GM23338 (cell line): ENCODE results near the gene CERT1. TPM values are rescaled to one million over a fixed set of nuclear protein-coding genes. Genes with fewer than 3 reads are reported as not detected.

Source experiments
- ATAC-seq: fragments of 200-7000 bp; cut with Tn5 transposase; 3 replicates; pipeline ENCODE4 v1.9.1; 2020
- DNase-seq: peaks from one replicate; pipeline ENCODE4 v3.0.0-alpha.2; 2015; ENCODE audit warnings: low spot score
- H2AFZ ChIP-seq: fragments of 200-600 bp; sonication (generic); 2 replicates; pipeline ENCODE4 v1.8.0; 2016; ENCODE audit warnings: antibody characterized with exemption, mild to moderate bottlenecking, moderate library complexity
- H3F3A ChIP-seq: fragments of 200-600 bp; sonication (generic); replicated peaks from 2 replicates; pipeline ENCODE4 v1.8.0; 2017; ENCODE audit warnings: antibody characterized with exemption, mixed run types, low read depth
- H3K27ac ChIP-seq: fragments of 200-600 bp; sonication (generic); 2 replicates; pipeline ENCODE4 v1.6.1; 2016; ENCODE audit warnings: low read depth
- H3K27me3 ChIP-seq: fragments of 200-600 bp; sonication (generic); 2 replicates; pipeline ENCODE4 v1.8.0; 2016; ENCODE audit warnings: mild to moderate bottlenecking, mixed run types, moderate library complexity; ENCODE audit not compliant: insufficient read depth
- H3K36me3 ChIP-seq: fragments of 200-600 bp; sonication (generic); 2 replicates; pipeline ENCODE4 v1.8.0; 2016; ENCODE audit warnings: mild to moderate bottlenecking; ENCODE audit not compliant: insufficient read depth
- H3K4me1 ChIP-seq: fragments of 200-600 bp; sonication (generic); 2 replicates; pipeline ENCODE4 v1.8.0; 2016; ENCODE audit warnings: mild to moderate bottlenecking, moderate library complexity; ENCODE audit not compliant: insufficient read depth
- H3K4me2 ChIP-seq: fragments of 200-600 bp; sonication (generic); 2 replicates; pipeline ENCODE4 v1.7.1; 2017; ENCODE audit warnings: mixed run types
- H3K4me3 ChIP-seq: fragments of 200-600 bp; sonication (generic); 2 replicates; pipeline ENCODE4 v1.6.1; 2016; ENCODE audit warnings: mixed run types
- H3K79me2 ChIP-seq: fragments of 200-600 bp; sonication (generic); replicated peaks from 2 replicates; pipeline ENCODE4 v1.8.0; 2017; ENCODE audit warnings: mild to moderate bottlenecking; ENCODE audit not compliant: insufficient read depth
- H3K9me2 ChIP-seq: fragments of 200-600 bp; sonication (generic); 2 replicates; pipeline ENCODE4 v1.8.0; 2017; ENCODE audit not compliant: insufficient read depth
- H4K20me1 ChIP-seq: fragments of 200-600 bp; sonication (generic); replicated peaks from 2 replicates; pipeline ENCODE4 v1.8.0; 2017; ENCODE audit warnings: mild to moderate bottlenecking; ENCODE audit not compliant: insufficient read depth
- H3K27ac Mint-ChIP-seq: 2 replicates; pipeline ENCODE4 v1.8.0; 2020; ENCODE audit warnings: inconsistent platforms, mild to moderate bottlenecking, moderate library complexity, mixed read lengths
- H3K27me3 Mint-ChIP-seq: 3 replicates; pipeline ENCODE4 v1.8.0; 2022; ENCODE audit warnings: low read depth, mild to moderate bottlenecking, moderate library complexity, mixed read lengths, inconsistent platforms; ENCODE audit not compliant: insufficient read depth, poor library complexity
- H3K36me3 Mint-ChIP-seq: 3 replicates; pipeline ENCODE4 v1.8.0; 2021; ENCODE audit warnings: low read depth, mild to moderate bottlenecking, inconsistent platforms, moderate library complexity, mixed read lengths
- H3K4me1 Mint-ChIP-seq: 3 replicates; pipeline ENCODE4 v1.8.0; 2020; ENCODE audit warnings: mild to moderate bottlenecking, inconsistent platforms, mixed read lengths
- H3K4me3 Mint-ChIP-seq: 3 replicates; pipeline ENCODE4 v1.8.0; 2021; ENCODE audit warnings: moderate library complexity, mild to moderate bottlenecking, inconsistent platforms, mixed read lengths
- H3K9me3 Mint-ChIP-seq: 3 replicates; pipeline ENCODE4 v1.8.0; 2020; ENCODE audit warnings: moderate library complexity, mild to moderate bottlenecking, inconsistent platforms, mixed read lengths
- CREB1 ChIP-seq: fragments of 250-450 bp; sonication (Bioruptor Pico); IDR thresholded peaks from 2 replicates; pipeline ENCODE4 v1.5.0; 2020; ENCODE audit warnings: low read depth, mild to moderate bottlenecking, moderate library complexity
- NANOG ChIP-seq: IDR thresholded peaks from 2 replicates; pipeline ENCODE4 v1.6.1; 2016; ENCODE audit warnings: antibody characterized with exemption, borderline replicate concordance
- polyA plus RNA-seq: library from polyadenylated mRNA; unstranded; fragments of >200 nt; fragmentation: Nextera tagmentation; extraction: Ambion mirVana; gene quantifications from 2 replicates; pipeline ENCODE4 v1.2.1, GENCODE V29; 2016
- total RNA-seq: library from RNA; depleted of rRNA; stranded (reverse); fragments of >200 nt; shearing (Covaris generic); gene quantifications from 2 replicates; pipeline ENCODE4 v1.2.3, GENCODE V29; 2014
- TF ChIP-seq, protein P1 (sequence below), 2 experiments: fragments of 200-600 bp in 1 of 2; sonication (generic) in 1 of 2; conservative IDR thresholded peaks; 2 replicates each; pipeline versions ENCODE4 v1.5.1 to v1.6.1; 2016 to 2017; ENCODE audit warnings: antibody characterized with exemption in 2 of 2, low read depth in 2 of 2, mild to moderate bottlenecking in 2 of 2, moderate library complexity in 1 of 2
- TF ChIP-seq, protein P2 (sequence below): fragments of 250-450 bp; sonication (Bioruptor Pico); IDR thresholded peaks from 2 replicates; pipeline ENCODE4 v1.5.0; 2020; ENCODE audit warnings: mild to moderate bottlenecking, moderate library complexity

CERT1 gene
- total and polyA plus RNA-seq, 2 experiments from 2014 or later = 36.5 to 40.7 TPM

DNA sequence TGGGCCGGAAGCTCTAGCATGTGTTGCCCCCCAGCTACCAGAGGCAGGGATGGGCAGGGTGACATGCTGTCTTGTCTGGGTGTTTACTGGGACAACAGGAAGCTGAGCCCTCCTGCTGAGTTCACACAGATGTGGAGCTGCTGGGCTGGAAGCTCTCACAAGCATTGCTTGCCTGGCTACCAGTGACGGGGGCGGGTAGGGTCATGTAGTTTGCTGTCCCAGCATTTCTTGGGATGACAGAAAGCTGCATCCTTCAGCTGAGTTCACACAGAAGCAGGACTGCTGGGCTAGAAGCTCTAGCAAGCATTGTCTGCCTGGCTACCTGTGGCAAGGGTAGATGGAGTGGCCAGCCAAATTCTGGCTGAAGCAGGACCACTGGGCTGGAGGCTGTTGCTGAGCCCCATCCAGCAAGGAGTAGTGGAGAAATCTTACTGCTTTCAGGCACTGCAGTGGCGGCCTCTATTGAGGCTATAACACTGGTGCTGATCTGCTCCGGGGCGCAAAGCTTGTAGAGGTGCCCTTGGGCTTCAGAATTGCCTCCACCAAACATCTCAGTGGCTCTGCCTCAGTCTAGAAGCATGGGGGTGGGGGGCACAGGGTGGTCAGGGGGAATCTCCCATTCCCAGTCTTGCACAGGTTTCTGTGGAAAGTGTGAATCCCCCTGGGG is 25.4 kb upstream of the CERT1 start:
- Histone ChIP-seq H3K27ac (no peak overlapping the region), H3K4me2 (no peak overlapping the region)
- H3K4me3 Mint-ChIP-seq = no peak overlapping the region

More for the DNA sequence above, 25.4 kb upstream of the CERT1 start:
- H3K27ac Mint-ChIP-seq = peak overlapping the region; percentile 6; the same call in 1 of the 2 replicates
- Histone ChIP-seq H3K27me3 (no peaks in the 10 kb centered on the region), H2AFZ (no peak overlapping the region), H3K4me3 (no peak overlapping the region), H3K79me2 (peaks cover 26% of the 10 kb centered on the region), H3K36me3 (no peaks in the 10 kb centered on the region), H3K9me2 (no peaks in the 10 kb centered on the region), H4K20me1 (peaks cover 9% of the 10 kb centered on the region; the same call in 1 of the 2 replicates), H3K4me1 (no peaks in the 10 kb centered on the region), H3F3A (no peaks in the 10 kb centered on the region)
- H3K4me1 Mint-ChIP-seq = peaks cover 8% of the 10 kb centered on the region; the same call in 2 of the 3 replicates
- ATAC-seq (peak; percentile 80), DNase-seq (peak; percentile 50)
- peaks cover 17% of the 10 kb centered on the region; the same call in 2 of the 3 replicates for H3K9me3 Mint-ChIP-seq
- TF ChIP-seq, protein P1, sequence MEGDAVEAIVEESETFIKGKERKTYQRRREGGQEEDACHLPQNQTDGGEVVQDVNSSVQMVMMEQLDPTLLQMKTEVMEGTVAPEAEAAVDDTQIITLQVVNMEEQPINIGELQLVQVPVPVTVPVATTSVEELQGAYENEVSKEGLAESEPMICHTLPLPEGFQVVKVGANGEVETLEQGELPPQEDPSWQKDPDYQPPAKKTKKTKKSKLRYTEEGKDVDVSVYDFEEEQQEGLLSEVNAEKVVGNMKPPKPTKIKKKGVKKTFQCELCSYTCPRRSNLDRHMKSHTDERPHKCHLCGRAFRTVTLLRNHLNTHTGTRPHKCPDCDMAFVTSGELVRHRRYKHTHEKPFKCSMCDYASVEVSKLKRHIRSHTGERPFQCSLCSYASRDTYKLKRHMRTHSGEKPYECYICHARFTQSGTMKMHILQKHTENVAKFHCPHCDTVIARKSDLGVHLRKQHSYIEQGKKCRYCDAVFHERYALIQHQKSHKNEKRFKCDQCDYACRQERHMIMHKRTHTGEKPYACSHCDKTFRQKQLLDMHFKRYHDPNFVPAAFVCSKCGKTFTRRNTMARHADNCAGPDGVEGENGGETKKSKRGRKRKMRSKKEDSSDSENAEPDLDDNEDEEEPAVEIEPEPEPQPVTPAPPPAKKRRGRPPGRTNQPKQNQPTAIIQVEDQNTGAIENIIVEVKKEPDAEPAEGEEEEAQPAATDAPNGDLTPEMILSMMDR (conservative IDR thresholded peaks at IDR 0.05; ENCODE audit: low read depth in 2 of 2) = peak in 1 of 2 experiments; percentile 33; a peak in 1 of 4 replicates
- TF ChIP-seq, protein P2, sequence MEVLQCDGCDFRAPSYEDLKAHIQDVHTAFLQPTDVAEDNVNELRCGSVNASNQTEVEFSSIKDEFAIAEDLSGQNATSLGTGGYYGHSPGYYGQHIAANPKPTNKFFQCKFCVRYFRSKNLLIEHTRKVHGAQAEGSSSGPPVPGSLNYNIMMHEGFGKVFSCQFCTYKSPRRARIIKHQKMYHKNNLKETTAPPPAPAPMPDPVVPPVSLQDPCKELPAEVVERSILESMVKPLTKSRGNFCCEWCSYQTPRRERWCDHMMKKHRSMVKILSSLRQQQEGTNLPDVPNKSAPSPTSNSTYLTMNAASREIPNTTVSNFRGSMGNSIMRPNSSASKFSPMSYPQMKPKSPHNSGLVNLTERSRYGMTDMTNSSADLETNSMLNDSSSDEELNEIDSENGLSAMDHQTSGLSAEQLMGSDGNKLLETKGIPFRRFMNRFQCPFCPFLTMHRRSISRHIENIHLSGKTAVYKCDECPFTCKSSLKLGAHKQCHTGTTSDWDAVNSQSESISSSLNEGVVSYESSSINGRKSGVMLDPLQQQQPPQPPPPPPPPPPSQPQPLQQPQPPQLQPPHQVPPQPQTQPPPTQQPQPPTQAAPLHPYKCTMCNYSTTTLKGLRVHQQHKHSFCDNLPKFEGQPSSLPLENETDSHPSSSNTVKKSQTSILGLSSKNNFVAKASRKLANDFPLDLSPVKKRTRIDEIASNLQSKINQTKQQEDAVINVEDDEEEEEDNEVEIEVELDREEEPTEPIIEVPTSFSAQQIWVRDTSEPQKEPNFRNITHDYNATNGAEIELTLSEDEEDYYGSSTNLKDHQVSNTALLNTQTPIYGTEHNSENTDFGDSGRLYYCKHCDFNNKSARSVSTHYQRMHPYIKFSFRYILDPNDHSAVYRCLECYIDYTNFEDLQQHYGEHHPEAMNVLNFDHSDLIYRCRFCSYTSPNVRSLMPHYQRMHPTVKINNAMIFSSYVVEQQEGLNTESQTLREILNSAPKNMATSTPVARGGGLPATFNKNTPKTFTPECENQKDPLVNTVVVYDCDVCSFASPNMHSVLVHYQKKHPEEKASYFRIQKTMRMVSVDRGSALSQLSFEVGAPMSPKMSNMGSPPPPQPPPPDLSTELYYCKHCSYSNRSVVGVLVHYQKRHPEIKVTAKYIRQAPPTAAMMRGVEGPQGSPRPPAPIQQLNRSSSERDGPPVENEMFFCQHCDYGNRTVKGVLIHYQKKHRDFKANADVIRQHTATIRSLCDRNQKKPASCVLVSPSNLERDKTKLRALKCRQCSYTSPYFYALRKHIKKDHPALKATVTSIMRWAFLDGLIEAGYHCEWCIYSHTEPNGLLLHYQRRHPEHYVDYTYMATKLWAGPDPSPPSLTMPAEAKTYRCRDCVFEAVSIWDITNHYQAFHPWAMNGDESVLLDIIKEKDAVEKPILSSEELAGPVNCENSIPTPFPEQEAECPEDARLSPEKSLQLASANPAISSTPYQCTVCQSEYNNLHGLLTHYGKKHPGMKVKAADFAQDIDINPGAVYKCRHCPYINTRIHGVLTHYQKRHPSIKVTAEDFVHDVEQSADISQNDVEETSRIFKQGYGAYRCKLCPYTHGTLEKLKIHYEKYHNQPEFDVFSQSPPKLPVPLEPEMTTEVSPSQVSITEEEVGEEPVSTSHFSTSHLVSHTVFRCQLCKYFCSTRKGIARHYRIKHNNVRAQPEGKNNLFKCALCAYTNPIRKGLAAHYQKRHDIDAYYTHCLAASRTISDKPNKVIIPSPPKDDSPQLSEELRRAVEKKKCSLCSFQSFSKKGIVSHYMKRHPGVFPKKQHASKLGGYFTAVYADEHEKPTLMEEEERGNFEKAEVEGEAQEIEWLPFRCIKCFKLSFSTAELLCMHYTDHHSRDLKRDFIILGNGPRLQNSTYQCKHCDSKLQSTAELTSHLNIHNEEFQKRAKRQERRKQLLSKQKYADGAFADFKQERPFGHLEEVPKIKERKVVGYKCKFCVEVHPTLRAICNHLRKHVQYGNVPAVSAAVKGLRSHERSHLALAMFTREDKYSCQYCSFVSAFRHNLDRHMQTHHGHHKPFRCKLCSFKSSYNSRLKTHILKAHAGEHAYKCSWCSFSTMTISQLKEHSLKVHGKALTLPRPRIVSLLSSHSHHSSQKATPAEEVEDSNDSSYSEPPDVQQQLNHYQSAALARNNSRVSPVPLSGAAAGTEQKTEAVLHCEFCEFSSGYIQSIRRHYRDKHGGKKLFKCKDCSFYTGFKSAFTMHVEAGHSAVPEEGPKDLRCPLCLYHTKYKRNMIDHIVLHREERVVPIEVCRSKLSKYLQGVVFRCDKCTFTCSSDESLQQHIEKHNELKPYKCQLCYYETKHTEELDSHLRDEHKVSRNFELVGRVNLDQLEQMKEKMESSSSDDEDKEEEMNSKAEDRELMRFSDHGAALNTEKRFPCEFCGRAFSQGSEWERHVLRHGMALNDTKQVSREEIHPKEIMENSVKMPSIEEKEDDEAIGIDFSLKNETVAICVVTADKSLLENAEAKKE (CRISPR knock-in tag) = no peak
- TF ChIP-seq NANOG = no peak
- no peak for TF ChIP-seq CREB1 (CRISPR knock-in tag)
- peaks cover 17% of the 10 kb centered on the region; the same call in 2 of the 3 replicates for H3K36me3 Mint-ChIP-seq
- peaks cover 1% of the 10 kb centered on the region for H3K27me3 Mint-ChIP-seq
